ENCODE results near the gene FAM184B. TPM values are rescaled to one million over a fixed set of nuclear protein-coding genes. Genes with fewer than 3 reads are reported as not detected.
"Not testable (repeated sequence)": the region's sequence is repeated elsewhere in the genome, so short reads cannot be mapped to it uniquely, and the experiment has no call there.

Gene FAM184B
- total RNA-seq, 2 donors from 2014 or later: not detected

DNA sequence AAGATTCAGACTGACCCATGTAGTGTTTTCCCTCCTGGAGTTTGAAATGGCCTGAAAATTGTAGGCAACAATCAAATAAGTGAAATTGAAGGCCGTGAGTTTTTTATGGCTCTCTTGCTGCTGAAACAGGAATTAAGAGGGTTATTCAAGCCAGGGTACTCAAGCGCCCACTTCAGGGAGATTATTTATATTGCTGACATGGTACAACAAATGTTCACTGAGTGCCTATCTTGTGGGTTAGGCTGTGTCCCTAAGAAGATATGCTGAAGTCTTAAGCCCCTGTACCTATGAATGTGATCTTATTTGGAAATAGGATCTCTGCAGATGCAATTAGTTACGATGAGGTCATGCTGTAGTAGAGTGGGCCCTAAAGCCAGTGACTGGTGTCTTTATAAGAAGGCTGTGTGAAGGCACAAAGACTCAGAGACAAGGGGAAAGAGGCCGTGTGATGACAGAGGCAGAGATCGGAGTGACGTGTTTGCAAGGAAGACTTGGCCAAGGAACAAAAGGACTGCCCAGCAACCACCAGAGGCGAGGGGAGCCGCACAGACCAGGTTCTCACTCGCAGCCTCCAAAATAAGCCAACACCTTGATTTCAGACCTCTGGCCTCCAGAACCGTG lies 94.1 kb downstream of the FAM184B start:
- no peak for DNase-seq
- no peak overlapping the region for H3K4me3 Mint-ChIP-seq
- H3K27me3 Mint-ChIP-seq (ENCODE audit: low read depth): no peaks in the 10 kb centered on the region
- no peak overlapping the region for H3K27ac Mint-ChIP-seq
- H3K36me3 Mint-ChIP-seq (ENCODE audit: insufficient read depth in 2 of 2): no peaks in the 10 kb centered on the region
- H3K4me1 Mint-ChIP-seq (ENCODE audit: low read depth): peaks cover 6% of the 10 kb centered on the region
- no peaks in the 10 kb centered on the region for H3K9me3 Mint-ChIP-seq
- no peak for ATAC-seq (replicated peaks in 1 of 2)

DNA sequence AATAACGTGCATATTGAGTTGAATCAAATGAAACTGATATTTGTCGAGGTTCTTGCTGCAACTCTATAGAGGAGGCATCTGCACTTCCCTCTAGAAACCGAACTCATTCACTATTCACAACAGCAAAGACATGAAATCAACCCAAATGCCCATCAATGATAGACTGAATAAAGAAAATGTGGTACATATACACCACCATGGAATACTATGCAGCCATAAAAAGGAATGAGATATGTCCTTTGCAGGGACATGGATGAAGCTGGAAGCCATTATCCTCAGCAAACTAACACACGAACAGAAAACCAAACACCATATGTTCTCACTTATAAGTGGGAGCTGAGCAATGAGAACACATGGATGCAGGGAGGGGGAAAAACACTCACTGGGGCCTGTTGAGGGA lies 96.8 kb downstream of the FAM184B start:
- not testable (repeated sequence) for H3K36me3 Mint-ChIP-seq (ENCODE audit: insufficient read depth in 2 of 2); H3K27ac Mint-ChIP-seq; DNase-seq; ATAC-seq (replicated peaks in 1 of 2); H3K4me1 Mint-ChIP-seq (ENCODE audit: low read depth); H3K27me3 Mint-ChIP-seq (ENCODE audit: low read depth); H3K4me3 Mint-ChIP-seq; H3K9me3 Mint-ChIP-seq

DNA sequence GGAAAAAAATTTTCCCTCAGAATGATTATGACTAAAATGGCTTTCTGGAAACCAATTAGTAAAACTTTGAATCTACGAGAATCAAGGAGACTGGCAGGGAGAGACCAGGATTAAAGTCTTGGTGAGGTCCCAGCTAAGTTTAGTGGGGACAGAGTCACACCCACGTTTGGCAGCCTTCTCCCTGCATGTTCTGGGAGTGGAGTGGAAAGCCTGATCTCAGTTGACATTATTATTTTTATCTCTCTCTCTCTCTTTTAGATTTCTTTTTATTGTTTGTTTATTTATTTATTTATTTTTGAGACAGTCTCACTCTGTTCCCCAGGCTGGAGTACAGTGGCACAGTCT lies 99.2 kb downstream of the FAM184B start:
- H3K27me3 Mint-ChIP-seq (ENCODE audit: low read depth): no peaks in the 10 kb centered on the region
- no peak overlapping the region for H3K4me3 Mint-ChIP-seq
- DNase-seq (no peak), ATAC-seq (replicated peaks in 1 of 2) (no peak)
- H3K36me3 Mint-ChIP-seq (ENCODE audit: insufficient read depth in 2 of 2): no peaks in the 10 kb centered on the region
- no peak overlapping the region for H3K27ac Mint-ChIP-seq
- no peaks in the 10 kb centered on the region for H3K4me1 Mint-ChIP-seq (ENCODE audit: low read depth)
- H3K9me3 Mint-ChIP-seq: no peaks in the 10 kb centered on the region

DNA sequence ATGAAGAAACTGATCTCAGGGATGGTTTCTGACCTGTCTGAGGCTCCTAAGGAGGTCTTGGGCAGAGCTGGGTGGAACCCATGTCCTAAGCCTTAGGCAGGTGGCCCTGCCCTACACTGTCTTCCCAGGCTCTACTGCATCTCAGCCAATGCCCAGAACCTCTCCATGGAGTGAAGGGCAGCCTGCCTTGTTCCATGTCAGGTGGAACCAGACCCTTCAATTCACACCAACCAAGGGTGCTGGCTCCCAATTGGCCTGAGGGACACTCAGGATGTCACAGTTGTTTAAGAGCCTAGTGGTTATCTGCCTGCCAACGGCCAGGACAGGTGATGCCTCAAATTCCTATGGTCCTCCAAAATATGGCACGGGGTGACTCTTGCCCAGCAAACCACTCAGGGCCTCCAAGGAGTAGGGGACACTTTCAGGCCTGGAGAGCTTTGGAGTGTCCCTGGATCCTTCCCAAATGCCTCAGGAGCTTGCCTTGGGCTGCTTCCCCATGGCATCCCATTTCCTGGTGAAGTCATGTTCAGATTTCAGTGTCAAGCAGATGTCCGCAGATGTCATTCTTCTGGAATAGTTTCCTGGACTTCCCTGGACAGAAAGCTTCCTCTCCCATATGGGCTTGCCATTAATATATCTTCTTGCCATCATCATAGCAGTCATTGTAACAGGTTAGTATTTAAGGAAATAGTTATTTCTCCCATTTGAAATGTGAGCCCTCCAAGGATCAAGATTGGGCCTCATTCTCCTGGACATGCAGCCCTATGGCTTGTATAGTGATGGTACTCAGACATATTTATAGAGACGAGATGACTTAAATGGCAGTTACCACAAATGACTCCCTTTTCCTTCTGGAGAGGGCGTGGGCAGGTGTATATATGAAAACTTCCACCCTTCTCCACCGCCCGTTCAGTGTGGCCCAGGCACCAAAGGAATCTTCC lies 99.9 kb downstream of the FAM184B start:
- Mint-ChIP-seq H3K27me3 (ENCODE audit: low read depth) (no peaks in the 10 kb centered on the region), H3K4me1 (ENCODE audit: low read depth) (no peaks in the 10 kb centered on the region), H3K36me3 (ENCODE audit: insufficient read depth in 2 of 2) (no peaks in the 10 kb centered on the region), H3K27ac (no peak overlapping the region), H3K9me3 (no peaks in the 10 kb centered on the region), H3K4me3 (no peak overlapping the region)
- no peak for DNase-seq
- ATAC-seq (replicated peaks in 1 of 2): no peak

DNA sequence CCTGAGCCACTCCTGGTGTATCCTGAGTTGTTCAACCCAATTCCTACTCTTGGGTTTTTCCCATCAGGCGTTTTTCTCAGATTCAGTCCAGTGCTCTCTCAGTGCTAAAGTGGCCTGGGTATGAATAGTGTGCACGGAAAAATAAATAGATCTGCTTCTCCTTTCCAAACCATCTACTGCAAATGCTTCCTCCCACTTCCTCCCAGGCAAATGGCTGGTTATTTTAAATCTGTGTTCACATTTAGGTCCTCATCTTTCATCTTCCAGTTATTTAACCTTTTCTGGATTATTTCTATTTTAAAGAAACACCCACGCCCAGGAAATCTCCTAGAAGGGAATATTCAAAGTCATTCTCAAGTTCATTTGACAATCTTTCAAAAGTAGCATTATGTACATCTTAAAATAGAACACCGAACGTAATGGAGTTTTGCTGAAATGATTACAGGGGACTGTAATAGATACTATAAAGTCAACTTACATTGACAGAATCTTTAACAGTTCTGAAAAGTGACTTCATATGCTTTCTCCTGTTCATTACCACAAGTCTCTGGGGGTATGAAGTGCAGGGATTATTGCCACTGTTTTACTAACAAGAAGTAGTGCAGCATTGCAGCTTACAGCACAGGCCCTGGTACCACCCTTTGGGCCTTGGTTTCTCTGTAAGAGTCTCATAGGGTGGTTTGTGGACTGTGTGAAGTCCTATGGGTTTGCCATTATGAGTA lies 100.7 kb downstream of the FAM184B start:
- no peak overlapping the region for H3K4me3 Mint-ChIP-seq
- H3K27me3 Mint-ChIP-seq (ENCODE audit: low read depth): no peaks in the 10 kb centered on the region
- no peak overlapping the region for H3K27ac Mint-ChIP-seq
- H3K9me3 Mint-ChIP-seq: no peaks in the 10 kb centered on the region
- DNase-seq (no peak), ATAC-seq (replicated peaks in 1 of 2) (no peak)
- no peaks in the 10 kb centered on the region for H3K4me1 Mint-ChIP-seq (ENCODE audit: low read depth)
- no peaks in the 10 kb centered on the region for H3K36me3 Mint-ChIP-seq (ENCODE audit: insufficient read depth in 2 of 2)

DNA sequence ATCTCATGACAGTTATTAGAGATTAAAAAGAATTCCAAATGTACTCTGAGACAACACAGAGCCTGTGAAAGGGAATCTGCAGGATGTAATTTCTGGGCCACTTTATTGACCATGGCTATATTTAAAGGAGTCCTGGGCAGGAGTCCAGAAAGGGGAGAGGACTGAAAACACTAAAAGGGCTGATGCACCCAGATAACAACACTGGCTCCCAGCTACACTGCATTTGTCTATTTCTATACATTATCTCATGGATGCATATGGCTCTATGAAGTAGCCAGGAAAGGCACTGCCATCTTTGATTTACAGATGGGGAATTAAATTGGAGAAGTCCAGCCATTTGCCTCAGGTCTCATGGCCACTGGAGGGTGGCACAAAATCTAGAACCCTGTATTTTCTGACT lies 111.0 kb downstream of the FAM184B start:
- peaks cover 2 to 7% of the 10 kb centered on the region in 2 donors for H3K9me3 Mint-ChIP-seq
- no peak for DNase-seq
- H3K4me3 Mint-ChIP-seq: no peak overlapping the region
- no peak for ATAC-seq (replicated peaks in 1 of 2)
- H3K27ac Mint-ChIP-seq: no peak overlapping the region
- H3K4me1 Mint-ChIP-seq (ENCODE audit: low read depth): no peaks in the 10 kb centered on the region
- H3K27me3 Mint-ChIP-seq (ENCODE audit: low read depth): peaks cover 20% of the 10 kb centered on the region
- peaks cover 4 to 7% of the 10 kb centered on the region in 2 donors for H3K36me3 Mint-ChIP-seq (ENCODE audit: insufficient read depth in 2 of 2)

DNA sequence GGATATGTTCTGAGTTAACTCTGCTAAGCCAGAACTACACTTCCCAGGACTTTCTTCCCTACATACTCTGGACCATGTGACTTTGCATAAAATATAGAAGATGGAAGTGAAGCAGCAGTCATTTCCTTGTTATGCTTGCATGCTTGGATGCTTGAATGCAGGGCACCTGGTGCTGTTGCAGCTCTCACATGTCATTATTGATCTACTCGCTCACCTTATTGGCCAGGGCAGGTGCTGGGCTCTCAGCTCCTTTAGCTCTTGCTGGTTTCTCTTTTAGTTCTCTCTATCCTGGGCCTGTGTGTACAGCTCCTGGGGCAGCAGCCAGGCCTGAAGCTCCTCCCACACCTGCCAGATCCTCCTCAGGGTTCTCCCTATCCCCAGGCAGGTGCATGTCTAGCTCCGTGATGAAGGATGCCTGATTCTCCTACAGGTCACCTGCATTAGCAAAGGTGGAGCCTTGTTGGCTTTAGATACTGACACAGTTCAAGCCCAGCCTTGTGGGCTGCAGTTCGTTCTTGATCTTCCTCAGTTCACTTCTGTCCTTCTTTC lies 113.7 kb downstream of the FAM184B start:
- ATAC-seq (replicated peaks in 1 of 2) (no peak), DNase-seq (no peak)
- Mint-ChIP-seq H3K27me3 (ENCODE audit: low read depth) (peaks cover 16% of the 10 kb centered on the region), H3K36me3 (ENCODE audit: insufficient read depth in 2 of 2) (peaks cover 4 to 7% of the 10 kb centered on the region in 2 donors), H3K27ac (no peak overlapping the region), H3K4me1 (ENCODE audit: low read depth) (peaks cover 9% of the 10 kb centered on the region), H3K9me3 (peaks cover 2 to 7% of the 10 kb centered on the region in 2 donors), H3K4me3 (no peak overlapping the region)

DNA sequence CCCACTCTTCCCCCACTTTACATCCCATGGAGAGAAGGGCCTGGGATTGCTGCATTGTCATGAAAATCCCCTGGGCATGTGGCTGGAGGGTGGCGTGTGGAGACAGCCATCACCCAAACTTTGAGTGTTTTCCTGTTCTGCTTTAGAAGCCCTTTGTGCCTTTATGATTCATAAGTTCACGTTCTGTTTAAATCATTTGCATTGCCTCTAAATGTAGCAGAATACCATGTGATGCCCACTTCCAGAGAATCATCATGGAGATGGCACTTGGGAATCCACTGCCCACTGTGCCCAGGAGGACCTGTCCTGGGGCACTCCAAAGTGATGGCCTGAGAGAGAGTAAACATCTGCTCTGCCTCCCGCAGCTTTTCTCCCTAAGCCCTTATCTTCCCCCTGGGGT lies 114.2 kb downstream of the FAM184B start:
- Mint-ChIP-seq H3K4me3 (no peak overlapping the region), H3K4me1 (ENCODE audit: low read depth) (peaks cover 9% of the 10 kb centered on the region), H3K27ac (no peak overlapping the region), H3K9me3 (peaks cover 2 to 7% of the 10 kb centered on the region in 2 donors), H3K36me3 (ENCODE audit: insufficient read depth in 2 of 2) (peaks cover 4 to 7% of the 10 kb centered on the region in 2 donors), H3K27me3 (ENCODE audit: low read depth) (peaks cover 14% of the 10 kb centered on the region)
- no peak for DNase-seq
- no peak for ATAC-seq (replicated peaks in 1 of 2)

DNA sequence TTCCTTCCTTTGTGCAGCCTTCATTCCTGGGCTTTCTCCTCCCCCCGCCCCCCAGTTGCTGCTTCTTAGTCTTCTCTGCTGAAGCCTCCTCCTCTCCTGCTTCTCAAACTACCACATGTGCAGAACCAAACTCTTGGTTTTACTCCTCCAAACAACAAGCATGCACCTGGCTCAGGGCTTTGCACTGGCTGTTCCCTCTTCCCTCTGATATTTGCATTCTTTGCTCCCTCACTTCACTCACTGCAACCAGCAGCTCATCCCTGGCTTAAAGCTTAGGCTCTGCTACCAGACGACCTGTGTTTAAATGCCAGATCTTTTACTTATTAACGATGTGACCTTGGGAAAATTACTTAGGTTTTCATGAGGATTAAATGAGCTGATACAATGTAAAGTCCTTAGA lies 115.6 kb downstream of the FAM184B start:
- Mint-ChIP-seq H3K4me3 (no peak overlapping the region), H3K4me1 (ENCODE audit: low read depth) (peaks cover 9% of the 10 kb centered on the region), H3K36me3 (ENCODE audit: insufficient read depth in 2 of 2) (no peaks in the 10 kb centered on the region), H3K27me3 (ENCODE audit: low read depth) (peaks cover 5% of the 10 kb centered on the region), H3K9me3 (peaks cover 0 to under 1% of the 10 kb centered on the region in 2 donors), H3K27ac (no peak overlapping the region)
- DNase-seq (no peak), ATAC-seq (replicated peaks in 1 of 2) (no peak)

DNA sequence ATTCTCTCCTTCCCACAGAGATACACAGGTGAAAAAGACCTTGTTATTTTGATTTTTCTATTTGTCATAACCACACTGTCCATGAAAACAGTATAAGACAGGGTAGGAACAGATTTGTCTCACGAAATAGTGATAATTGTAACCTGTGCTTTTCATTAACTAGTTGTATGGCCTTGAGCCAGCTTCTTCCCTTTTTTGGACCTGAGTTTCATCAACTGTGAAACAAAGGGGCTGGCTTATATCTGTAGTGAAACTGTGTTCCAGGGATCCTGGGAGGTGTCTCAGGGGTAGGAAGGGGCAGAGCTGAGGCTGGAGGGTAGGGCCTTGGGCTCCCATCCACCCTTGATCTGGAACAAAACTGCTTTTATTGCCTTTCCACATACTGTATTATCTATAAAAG lies 116.1 kb downstream of the FAM184B start:
- DNase-seq: no peak
- Mint-ChIP-seq H3K9me3 (no peaks in the 10 kb centered on the region), H3K36me3 (ENCODE audit: insufficient read depth in 2 of 2) (no peaks in the 10 kb centered on the region), H3K27ac (no peak overlapping the region), H3K27me3 (ENCODE audit: low read depth) (no peaks in the 10 kb centered on the region), H3K4me3 (no peak overlapping the region), H3K4me1 (ENCODE audit: low read depth) (peaks cover 9% of the 10 kb centered on the region)
- no peak for ATAC-seq (replicated peaks in 1 of 2)

DNA sequence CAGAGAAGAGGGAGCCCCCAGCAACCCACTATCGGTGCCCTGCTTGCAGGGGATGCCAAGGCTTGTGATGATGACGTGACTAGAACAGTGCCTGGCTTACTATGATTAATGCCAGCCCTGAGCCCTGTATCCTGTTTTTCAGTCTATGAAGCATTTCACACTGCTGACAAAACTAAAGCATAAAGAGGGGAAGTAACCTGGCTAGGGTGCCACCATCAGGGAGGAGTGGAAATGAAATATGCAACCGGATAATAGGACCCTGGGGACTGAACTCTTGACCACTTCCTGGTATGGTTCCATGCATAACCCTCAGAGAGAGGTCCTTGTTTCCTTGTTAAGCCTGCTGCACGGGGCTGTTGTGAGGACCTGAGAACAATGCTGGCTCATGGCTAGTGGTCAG lies 116.7 kb downstream of the FAM184B start:
- DNase-seq (peak in 1 of 2 donors; percentile 3), ATAC-seq (replicated peaks in 1 of 2) (peak; percentile 62 to 67)
- no peaks in the 10 kb centered on the region for H3K9me3 Mint-ChIP-seq
- H3K4me1 Mint-ChIP-seq (ENCODE audit: low read depth): peaks cover 9% of the 10 kb centered on the region
- no peak overlapping the region for H3K27ac Mint-ChIP-seq
- H3K27me3 Mint-ChIP-seq (ENCODE audit: low read depth): no peaks in the 10 kb centered on the region
- no peaks in the 10 kb centered on the region for H3K36me3 Mint-ChIP-seq (ENCODE audit: insufficient read depth in 2 of 2)
- H3K4me3 Mint-ChIP-seq: no peak overlapping the region

DNA sequence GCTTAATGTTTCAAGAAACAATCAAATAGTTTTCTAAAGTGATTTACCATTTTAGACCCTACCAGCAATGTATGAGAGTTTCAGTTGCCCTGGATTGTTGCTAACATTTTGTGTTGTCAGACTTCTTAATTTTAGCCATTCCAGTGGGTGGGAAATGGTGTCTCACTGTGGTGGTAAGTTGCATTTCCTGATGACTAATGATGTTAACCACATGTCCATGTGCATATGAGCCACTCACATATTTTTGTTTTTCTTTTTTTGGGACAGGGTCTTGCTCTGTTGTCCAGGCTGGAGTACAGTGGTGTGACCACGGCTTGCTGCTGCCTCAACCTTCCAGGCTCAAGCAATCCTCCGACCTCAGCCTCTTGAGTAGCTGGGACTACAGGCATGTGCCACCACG lies 118.7 kb downstream of the FAM184B start:
- H3K4me1 Mint-ChIP-seq (ENCODE audit: low read depth): peaks cover 9% of the 10 kb centered on the region
- no peak overlapping the region for H3K4me3 Mint-ChIP-seq
- no peaks in the 10 kb centered on the region for H3K36me3 Mint-ChIP-seq (ENCODE audit: insufficient read depth in 2 of 2)
- ATAC-seq (replicated peaks in 1 of 2) (peak in 1 of 2 donors; percentile 30), DNase-seq (no peak)
- no peaks in the 10 kb centered on the region for H3K9me3 Mint-ChIP-seq
- no peaks in the 10 kb centered on the region for H3K27me3 Mint-ChIP-seq (ENCODE audit: low read depth)
- no peak overlapping the region for H3K27ac Mint-ChIP-seq

DNA sequence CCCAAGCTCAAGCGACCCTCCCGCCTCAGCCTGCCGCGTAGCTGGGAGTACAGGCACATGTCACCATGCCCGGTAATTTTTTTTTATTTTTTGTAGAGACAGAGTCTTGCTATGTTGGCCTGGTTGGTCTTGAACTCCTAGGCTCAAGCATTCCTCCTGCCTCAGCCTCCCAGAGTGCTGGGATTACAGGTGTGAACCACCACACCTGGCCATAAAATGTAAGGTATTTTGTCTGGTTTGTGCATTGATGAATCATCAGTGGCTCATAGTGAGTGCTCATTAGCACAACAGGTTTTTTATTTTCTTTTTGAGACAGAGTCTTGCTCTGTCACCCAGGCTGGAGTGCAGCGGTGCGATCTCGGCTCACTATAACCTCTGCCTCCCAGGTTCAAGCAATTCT lies 122.2 kb downstream of the FAM184B start:
- not testable (repeated sequence) for H3K27ac Mint-ChIP-seq; H3K36me3 Mint-ChIP-seq (ENCODE audit: insufficient read depth in 2 of 2); ATAC-seq (replicated peaks in 1 of 2); H3K4me1 Mint-ChIP-seq (ENCODE audit: low read depth); H3K9me3 Mint-ChIP-seq; H3K4me3 Mint-ChIP-seq; H3K27me3 Mint-ChIP-seq (ENCODE audit: low read depth); DNase-seq
